ENCODE measurements around the gene MAD1L1.

MAD1L1 gene

GRCh38 chr7:1902231-1902855 lies 330.4 kb downstream of the MAD1L1 start:
- no peaks in the 10 kb centered on the region for H3K4me1 ChIP-seq (ENCODE audit: insufficient read depth, low read length)
- H3K9me3 ChIP-seq (ENCODE audit: control insufficient read depth, insufficient read depth, low read length): no peaks in the 10 kb centered on the region

DNA sequence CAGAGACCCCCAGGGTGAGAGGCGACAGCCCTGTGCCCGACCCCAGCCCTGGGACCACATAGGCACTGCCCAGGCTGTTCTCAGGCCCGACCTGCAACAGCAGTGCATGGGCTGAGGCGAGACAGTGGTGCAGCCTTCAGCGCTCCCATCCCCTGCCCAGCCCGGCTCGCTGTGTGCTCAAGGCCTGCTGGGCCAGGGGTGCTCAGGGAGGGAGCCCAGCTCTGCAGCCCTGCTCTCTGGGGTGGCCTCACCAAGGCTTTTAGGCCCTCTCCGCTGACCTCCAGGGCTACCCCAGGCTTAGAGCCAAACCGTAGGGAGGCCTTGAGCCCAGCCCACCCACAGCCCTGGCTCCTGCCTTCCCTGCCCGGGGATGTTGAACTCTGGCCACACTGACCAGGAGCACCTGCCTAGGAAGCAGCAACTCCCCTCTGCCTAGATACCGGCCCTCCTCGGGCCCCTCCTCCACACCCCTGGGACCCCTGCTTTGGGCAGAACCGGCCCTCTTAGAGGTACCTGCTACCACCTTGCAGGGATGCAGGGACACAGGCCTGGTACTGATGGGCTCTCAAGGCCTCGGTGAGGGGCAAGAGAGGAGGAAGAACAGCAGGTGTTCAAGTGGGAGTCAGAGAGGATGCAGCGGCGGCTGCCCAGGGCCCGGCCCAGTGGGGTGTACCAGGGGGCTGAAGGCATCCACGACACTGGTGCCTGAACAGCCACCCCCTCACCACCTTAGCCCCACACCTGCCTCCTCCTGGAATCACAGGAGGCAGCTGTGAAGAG lies 331.1 kb downstream of the MAD1L1 start:
- no peak overlapping the region for H3K9ac ChIP-seq (ENCODE audit: low read depth, low read length)
- H3K36me3 ChIP-seq (ENCODE audit: insufficient read depth, low read length): no peaks in the 10 kb centered on the region
- H3K9me3 ChIP-seq (ENCODE audit: control insufficient read depth, insufficient read depth, low read length): no peaks in the 10 kb centered on the region
- no peaks in the 10 kb centered on the region for H3K4me1 ChIP-seq (ENCODE audit: insufficient read depth, low read length)

More at GRCh38 chr7:1902231-1902855, 330.4 kb downstream of the MAD1L1 start:
- no peaks in the 10 kb centered on the region for H3K36me3 ChIP-seq (ENCODE audit: insufficient read depth, low read length)
- no peak overlapping the region for H3K9ac ChIP-seq (ENCODE audit: low read depth, low read length)

- Histone ChIP-seq H3K36me3 (ENCODE audit: insufficient read depth, low read length) (no peaks in the 10 kb centered on the region), H3K9ac (ENCODE audit: low read depth, low read length) (no peak overlapping the region), H3K9me3 (ENCODE audit: control insufficient read depth, insufficient read depth, low read length) (no peaks in the 10 kb centered on the region), H3K4me1 (ENCODE audit: insufficient read depth, low read length) (no peaks in the 10 kb centered on the region)
Observed at GRCh38 chr7:1900847-1901246, 331.9 kb downstream of the MAD1L1 start.

- H3K36me3 ChIP-seq (ENCODE audit: insufficient read depth, low read length): no peaks in the 10 kb centered on the region
- no peak overlapping the region for H3K9ac ChIP-seq (ENCODE audit: low read depth, low read length)
- H3K4me1 ChIP-seq (ENCODE audit: insufficient read depth, low read length): no peaks in the 10 kb centered on the region
Observed at GRCh38 chr7:1899951-1900762, 332.6 kb downstream of the MAD1L1 start.

DNA sequence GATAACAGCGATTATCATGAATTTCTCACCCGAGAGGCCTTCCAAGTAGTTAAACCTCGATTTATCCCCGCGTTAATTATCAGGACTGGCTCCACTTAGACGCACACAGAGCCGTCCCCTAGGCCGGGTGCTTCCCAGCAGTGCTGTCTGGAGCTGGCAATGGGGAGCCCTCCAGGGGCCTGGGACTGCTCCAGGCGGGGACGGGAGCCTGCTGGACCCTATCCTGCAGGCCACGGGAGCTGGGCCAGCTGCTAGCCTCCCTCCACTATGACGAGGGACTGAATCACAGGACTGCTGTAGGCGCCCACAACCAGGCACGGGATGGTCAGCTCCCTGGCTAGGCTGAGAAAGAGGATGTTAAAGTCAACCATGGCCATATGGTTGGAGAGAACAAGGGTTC lies 333.5 kb downstream of the MAD1L1 start:
- no peaks in the 10 kb centered on the region for H3K4me1 ChIP-seq (ENCODE audit: insufficient read depth, low read length)
- no peaks in the 10 kb centered on the region for H3K9me3 ChIP-seq (ENCODE audit: control insufficient read depth, insufficient read depth, low read length)
- H3K36me3 ChIP-seq (ENCODE audit: insufficient read depth, low read length): no peaks in the 10 kb centered on the region
- H3K9ac ChIP-seq (ENCODE audit: low read depth, low read length): no peak overlapping the region

More at GRCh38 chr7:1899951-1900762, 332.6 kb downstream of the MAD1L1 start:
- no peaks in the 10 kb centered on the region for H3K9me3 ChIP-seq (ENCODE audit: control insufficient read depth, insufficient read depth, low read length)

GRCh38 chr7:1898628-1899185 lies 334.0 kb downstream of the MAD1L1 start:
- Histone ChIP-seq H3K36me3 (ENCODE audit: insufficient read depth, low read length) (no peaks in the 10 kb centered on the region), H3K4me1 (ENCODE audit: insufficient read depth, low read length) (no peaks in the 10 kb centered on the region), H3K9me3 (ENCODE audit: control insufficient read depth, insufficient read depth, low read length) (no peaks in the 10 kb centered on the region)

GRCh38 chr7:1897861-1898627 lies 334.7 kb downstream of the MAD1L1 start:
- no peaks in the 10 kb centered on the region for H3K9me3 ChIP-seq (ENCODE audit: control insufficient read depth, insufficient read depth, low read length)
- H3K9ac ChIP-seq (ENCODE audit: low read depth, low read length): no peak overlapping the region
- no peaks in the 10 kb centered on the region for H3K36me3 ChIP-seq (ENCODE audit: insufficient read depth, low read length)
- H3K4me1 ChIP-seq (ENCODE audit: insufficient read depth, low read length): no peaks in the 10 kb centered on the region

More at GRCh38 chr7:1898628-1899185, 334.0 kb downstream of the MAD1L1 start:
- no peak overlapping the region for H3K9ac ChIP-seq (ENCODE audit: low read depth, low read length)

GRCh38 chr7:1897076-1897860 lies 335.5 kb downstream of the MAD1L1 start:
- Histone ChIP-seq H3K4me1 (ENCODE audit: insufficient read depth, low read length) (no peaks in the 10 kb centered on the region), H3K36me3 (ENCODE audit: insufficient read depth, low read length) (no peaks in the 10 kb centered on the region), H3K9ac (ENCODE audit: low read depth, low read length) (no peak overlapping the region), H3K9me3 (ENCODE audit: control insufficient read depth, insufficient read depth, low read length) (no peaks in the 10 kb centered on the region)

GRCh38 chr7:1895664-1896515 lies 336.9 kb downstream of the MAD1L1 start:
- no peaks in the 10 kb centered on the region for H3K36me3 ChIP-seq (ENCODE audit: insufficient read depth, low read length)
- no peaks in the 10 kb centered on the region for H3K4me1 ChIP-seq (ENCODE audit: insufficient read depth, low read length)
- no peaks in the 10 kb centered on the region for H3K9me3 ChIP-seq (ENCODE audit: control insufficient read depth, insufficient read depth, low read length)
- H3K9ac ChIP-seq (ENCODE audit: low read depth, low read length): no peak overlapping the region

GRCh38 chr7:1894906-1895663 lies 337.7 kb downstream of the MAD1L1 start:
- H3K9me3 ChIP-seq (ENCODE audit: control insufficient read depth, insufficient read depth, low read length): no peaks in the 10 kb centered on the region
- H3K36me3 ChIP-seq (ENCODE audit: insufficient read depth, low read length): no peaks in the 10 kb centered on the region
- H3K9ac ChIP-seq (ENCODE audit: low read depth, low read length): no peak overlapping the region
- no peaks in the 10 kb centered on the region for H3K4me1 ChIP-seq (ENCODE audit: insufficient read depth, low read length)

GRCh38 chr7:1894313-1894900 lies 338.3 kb downstream of the MAD1L1 start:
- Histone ChIP-seq H3K4me1 (ENCODE audit: insufficient read depth, low read length) (no peaks in the 10 kb centered on the region), H3K9me3 (ENCODE audit: control insufficient read depth, insufficient read depth, low read length) (no peaks in the 10 kb centered on the region), H3K9ac (ENCODE audit: low read depth, low read length) (no peak overlapping the region), H3K36me3 (ENCODE audit: insufficient read depth, low read length) (no peaks in the 10 kb centered on the region)

GRCh38 chr7:1893451-1893850 lies 339.3 kb downstream of the MAD1L1 start:
- Histone ChIP-seq H3K9me3 (ENCODE audit: control insufficient read depth, insufficient read depth, low read length) (no peaks in the 10 kb centered on the region), H3K4me1 (ENCODE audit: insufficient read depth, low read length) (no peaks in the 10 kb centered on the region), H3K36me3 (ENCODE audit: insufficient read depth, low read length) (no peaks in the 10 kb centered on the region)

More at GRCh38 chr7:1893451-1893850, 339.3 kb downstream of the MAD1L1 start:
- H3K9ac ChIP-seq (ENCODE audit: low read depth, low read length): no peak overlapping the region

Measured in ES-I3 (cell line).